ENCODE measurements around the gene PLSCR4. TPM values are rescaled to one million over a fixed set of nuclear protein-coding genes. Genes with fewer than 3 reads are reported as not detected.

The PLSCR4 gene
- total and polyA plus RNA-seq, 4 donors, result 10.8 to 95.2 (median 20.8) TPM

DNA sequence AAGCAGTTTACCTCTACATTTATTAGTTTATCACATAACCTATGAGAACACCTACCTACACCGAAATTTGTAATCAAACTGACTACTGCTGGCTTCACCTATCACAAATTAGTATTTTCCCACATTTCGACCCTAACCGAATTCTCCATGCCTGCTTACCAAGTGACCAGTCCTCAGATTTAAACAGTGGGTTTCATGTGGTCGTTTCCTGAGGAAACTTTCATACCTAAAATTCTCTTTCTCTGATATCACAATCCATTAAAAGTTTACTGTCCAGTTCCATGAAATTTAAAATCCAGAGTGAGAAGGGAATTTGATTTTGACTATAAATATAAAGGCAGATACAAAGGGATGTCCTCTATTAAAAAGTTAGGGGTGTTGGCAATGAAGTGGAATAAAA lies 91.9 kb downstream of the PLSCR4 start:
- Histone ChIP-seq H3K27ac (ENCODE audit: low read depth in 1 of 2, low read length in 1 of 2) (peak overlapping the region in 1 of 2 donors; percentile 86), H3K27me3 (ENCODE audit: control insufficient read depth in 3 of 3, insufficient read depth in 3 of 3, low read length in 2 of 3) (no peaks in the 10 kb centered on the region), H3K4me1 (ENCODE audit: control insufficient read depth in 5 of 5, insufficient read depth in 5 of 5, low read length in 5 of 5) (peaks cover 1 to 53% (median 18%) of the 10 kb centered on the region in 5 donors), H3K36me3 (ENCODE audit: control insufficient read depth in 4 of 4, insufficient read depth in 4 of 4, low read length in 4 of 4) (no peaks in the 10 kb centered on the region), H3K4me3 (no peak overlapping the region), H3K9me3 (ENCODE audit: control insufficient read depth in 4 of 4, insufficient read depth in 3 of 4, low read length in 3 of 4) (no peaks in the 10 kb centered on the region), H3K9ac (ENCODE audit: insufficient read depth in 1 of 2, low read length in 2 of 2) (no peak overlapping the region)
- WGBS, 2 donors, result 66 to 80% methylated on average over 4 of the region's 4 CpGs
- TF ChIP-seq, protein P1, sequence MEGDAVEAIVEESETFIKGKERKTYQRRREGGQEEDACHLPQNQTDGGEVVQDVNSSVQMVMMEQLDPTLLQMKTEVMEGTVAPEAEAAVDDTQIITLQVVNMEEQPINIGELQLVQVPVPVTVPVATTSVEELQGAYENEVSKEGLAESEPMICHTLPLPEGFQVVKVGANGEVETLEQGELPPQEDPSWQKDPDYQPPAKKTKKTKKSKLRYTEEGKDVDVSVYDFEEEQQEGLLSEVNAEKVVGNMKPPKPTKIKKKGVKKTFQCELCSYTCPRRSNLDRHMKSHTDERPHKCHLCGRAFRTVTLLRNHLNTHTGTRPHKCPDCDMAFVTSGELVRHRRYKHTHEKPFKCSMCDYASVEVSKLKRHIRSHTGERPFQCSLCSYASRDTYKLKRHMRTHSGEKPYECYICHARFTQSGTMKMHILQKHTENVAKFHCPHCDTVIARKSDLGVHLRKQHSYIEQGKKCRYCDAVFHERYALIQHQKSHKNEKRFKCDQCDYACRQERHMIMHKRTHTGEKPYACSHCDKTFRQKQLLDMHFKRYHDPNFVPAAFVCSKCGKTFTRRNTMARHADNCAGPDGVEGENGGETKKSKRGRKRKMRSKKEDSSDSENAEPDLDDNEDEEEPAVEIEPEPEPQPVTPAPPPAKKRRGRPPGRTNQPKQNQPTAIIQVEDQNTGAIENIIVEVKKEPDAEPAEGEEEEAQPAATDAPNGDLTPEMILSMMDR (IDR thresholded peaks at IDR 0.05; ENCODE audit: control extremely low read depth, extremely low read depth), result no peak
- ATAC-seq (ENCODE audit: insufficient read depth, low FRiP score), result no peak
- no peak for DNase-seq

DNA sequence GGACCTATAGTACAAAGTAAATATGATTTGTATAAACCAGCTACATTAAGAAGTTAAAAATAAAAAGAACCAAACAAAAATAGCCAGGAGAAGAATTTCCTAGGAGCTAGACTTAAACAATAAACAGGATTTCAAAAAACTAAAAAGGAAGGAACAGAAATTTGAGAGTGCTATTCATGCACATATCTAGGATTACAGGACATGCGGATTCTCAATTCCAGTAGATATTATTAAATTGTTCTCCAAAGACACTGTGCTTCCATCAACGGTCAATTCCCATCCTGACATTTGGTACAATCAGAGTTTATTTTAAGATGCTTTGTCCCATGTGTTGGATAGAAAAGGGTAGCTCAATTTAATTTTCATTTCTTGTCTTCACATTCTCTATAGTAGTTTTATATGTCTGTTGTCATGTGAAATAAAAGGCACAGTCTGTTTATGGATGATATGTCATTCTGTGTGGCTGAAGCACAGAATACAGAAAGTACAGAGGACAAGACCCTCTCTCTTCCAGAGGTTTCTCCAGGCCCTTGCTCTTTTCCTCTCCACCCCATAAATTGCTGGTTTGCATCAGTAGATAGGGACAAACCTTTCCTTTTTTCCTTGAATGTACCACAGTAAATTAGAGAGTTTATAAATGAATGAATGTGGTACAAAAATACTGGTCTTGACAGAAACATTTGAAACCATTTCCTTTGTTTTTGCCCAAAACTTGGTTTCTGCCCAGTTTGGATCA lies 93.4 kb downstream of the PLSCR4 start:
- no peaks in the 10 kb centered on the region for H3K27me3 ChIP-seq (ENCODE audit: control insufficient read depth in 3 of 3, insufficient read depth in 3 of 3, low read length in 2 of 3)
- peak overlapping the region in 1 of 2 donors; percentile 15 for H3K9ac ChIP-seq (ENCODE audit: insufficient read depth in 1 of 2, low read length in 2 of 2)
- DNase-seq, result no peak
- peaks cover 1 to 49% (median 16%) of the 10 kb centered on the region in 5 donors for H3K4me1 ChIP-seq (ENCODE audit: control insufficient read depth in 5 of 5, insufficient read depth in 5 of 5, low read length in 5 of 5)
- H3K27ac ChIP-seq (ENCODE audit: low read depth in 1 of 2, low read length in 1 of 2), result peak overlapping the region in 1 of 2 donors; percentile 86
- H3K4me3 ChIP-seq, result no peak overlapping the region
- ATAC-seq (ENCODE audit: insufficient read depth, low FRiP score), result no peak
- TF ChIP-seq, protein P1 (IDR thresholded peaks at IDR 0.05; ENCODE audit: control extremely low read depth, extremely low read depth), result no peak
- 60 to 89% methylated on average over 2 of the region's 2 CpGs for WGBS, 2 donors
- no peaks in the 10 kb centered on the region for H3K9me3 ChIP-seq (ENCODE audit: control insufficient read depth in 4 of 4, insufficient read depth in 3 of 4, low read length in 3 of 4)
- no peaks in the 10 kb centered on the region for H3K36me3 ChIP-seq (ENCODE audit: control insufficient read depth in 4 of 4, insufficient read depth in 4 of 4, low read length in 4 of 4)

DNA sequence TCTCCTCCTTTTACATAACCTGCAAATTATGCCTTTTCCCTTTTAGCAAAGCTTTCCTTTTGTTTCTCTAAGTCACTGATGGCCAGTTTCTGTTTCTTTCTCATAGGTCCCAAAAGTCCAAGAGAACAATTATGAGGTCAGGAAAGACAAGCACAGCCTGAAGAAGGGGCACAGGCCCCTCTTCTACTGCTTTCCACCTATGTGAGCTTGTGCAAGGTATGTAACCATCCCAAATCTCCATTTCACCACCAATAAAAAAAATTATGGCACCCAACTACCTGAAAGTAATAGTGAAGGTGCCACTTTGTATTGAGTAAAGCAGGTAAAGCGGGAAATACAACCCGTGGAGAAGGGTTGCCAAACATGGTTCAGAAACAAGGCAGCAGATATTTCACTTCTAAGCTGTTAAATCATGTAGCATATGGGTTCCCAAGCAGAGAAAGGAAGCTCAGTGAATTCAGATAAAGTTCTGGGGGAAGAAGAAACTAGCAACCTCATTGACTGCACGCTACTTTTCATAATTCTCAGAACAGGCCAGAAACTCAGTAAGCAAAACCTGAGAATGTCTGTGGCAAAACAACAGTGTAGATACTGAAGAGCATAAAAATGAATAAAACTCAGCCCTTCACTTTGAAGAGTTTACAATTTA lies 94.1 kb downstream of the PLSCR4 start:
- no peak for ATAC-seq (ENCODE audit: insufficient read depth, low FRiP score)

More for the DNA sequence above, 94.1 kb downstream of the PLSCR4 start:
- Histone ChIP-seq H3K4me3 (no peak overlapping the region), H3K36me3 (ENCODE audit: control insufficient read depth in 4 of 4, insufficient read depth in 4 of 4, low read length in 4 of 4) (no peaks in the 10 kb centered on the region), H3K9ac (ENCODE audit: insufficient read depth in 1 of 2, low read length in 2 of 2) (no peak overlapping the region), H3K4me1 (ENCODE audit: control insufficient read depth in 5 of 5, insufficient read depth in 5 of 5, low read length in 5 of 5) (peaks cover 1 to 42% (median 14%) of the 10 kb centered on the region in 5 donors), H3K27me3 (ENCODE audit: control insufficient read depth in 3 of 3, insufficient read depth in 3 of 3, low read length in 2 of 3) (no peaks in the 10 kb centered on the region), H3K27ac (ENCODE audit: low read depth in 1 of 2, low read length in 1 of 2) (peak overlapping the region; percentile 79 to 82), H3K9me3 (ENCODE audit: control insufficient read depth in 4 of 4, insufficient read depth in 3 of 4, low read length in 3 of 4) (no peaks in the 10 kb centered on the region)
- TF ChIP-seq, protein P1 (IDR thresholded peaks at IDR 0.05; ENCODE audit: control extremely low read depth, extremely low read depth), result no peak
- DNase-seq, result peak in 2 of 3 donors; percentile 35 to 53
- 45 to 63% methylated on average over 3 of the region's 3 CpGs for WGBS, 2 donors

Data from lung (tissue), 12 donors.